SK-N-SH (cell line): ENCODE measurements around the gene OST4. TPM values are rescaled to one million over a fixed set of nuclear protein-coding genes. Genes with fewer than 3 reads are reported as not detected.
A peak's percentile ranks its signal among the peaks of the same experiment; 100 is the strongest.
"Not testable (repeated sequence)": the region's sequence is repeated elsewhere in the genome, so short reads cannot be mapped to it uniquely, and the experiment has no call there.

Source experiments
- CTCF ChIA-PET: fragments of 300-600, 350-600 bp; formaldehyde crosslinking; extraction: SDS; loops from one replicate; lab custom pipeline; 2021; lab: Yijun Ruan, JAX
- POLR2A ChIA-PET: fragments of 350-600 bp; sonication (Branson Sonifier 250); formaldehyde crosslinking; extraction: SDS; loops from one replicate; lab custom pipeline; 2020; ENCODE audit warnings: antibody characterized with exemption, inconsistent platforms; lab: Yijun Ruan, JAX
- DNase-seq: peaks from one replicate; pipeline ENCODE4 v3.0.0; 2012
- H2AFZ ChIP-seq: fragments of 200-600 bp; sonication (generic); 2 replicates; pipeline ENCODE4 v1.8.1; 2016; ENCODE audit warnings: antibody characterized with exemption, mild to moderate bottlenecking, low read depth
- H3F3A ChIP-seq: fragments of 200-600 bp; sonication (generic); replicated peaks from 2 replicates; pipeline ENCODE3; 2016; ENCODE audit warnings: antibody characterized with exemption, mild to moderate bottlenecking; ENCODE audit not compliant: insufficient read depth
- H3K27ac ChIP-seq, 2 experiments: fragments of 200-500 bp in 1 of 2; fragments of 200-600 bp in 1 of 2; sonication (Bioruptor generic) in 1 of 2; sonication (generic), shearing (Covaris generic) in 1 of 2; 2 replicates each; pipeline versions ENCODE4 v1.5.1 to v1.6.1; 2014 to 2016; ENCODE audit warnings: low read depth in 2 of 2, inconsistent platforms in 1 of 2, low read length in 1 of 2, mild to moderate bottlenecking in 1 of 2, mixed read lengths in 1 of 2
- H3K27me3 ChIP-seq: fragments of 200-600 bp; sonication (generic), shearing (Covaris generic); 2 replicates; pipeline ENCODE4 v1.6.1; 2016; ENCODE audit warnings: mixed run types; ENCODE audit not compliant: insufficient read depth
- H3K36me3 ChIP-seq, 2 experiments: fragments of 200-500 bp in 1 of 2; fragments of 200-600 bp in 1 of 2; sonication (Bioruptor generic) in 1 of 2; sonication (generic) in 1 of 2; replicated peaks in 1 of 2; 2 replicates each; pipeline versions ENCODE3 to v1.5.1; 2014 to 2016; ENCODE audit warnings: low read length in 1 of 2, mild to moderate bottlenecking in 1 of 2; ENCODE audit not compliant: insufficient read depth in 2 of 2, control insufficient read depth in 1 of 2
- H3K4me1 ChIP-seq, 2 experiments: fragments of 200-500 bp in 1 of 2; fragments of 200-600 bp in 1 of 2; sonication (Bioruptor generic) in 1 of 2; sonication (generic), shearing (Covaris generic) in 1 of 2; 2 replicates each; pipeline versions ENCODE4 v1.5.1 to v1.6.1; 2014 to 2016; ENCODE audit warnings: low read depth in 1 of 2, low read length in 1 of 2, mixed run types in 1 of 2; ENCODE audit not compliant: insufficient read depth in 2 of 2, control insufficient read depth in 1 of 2
- H3K4me2 ChIP-seq: fragments of 200-600 bp; sonication (generic), shearing (Covaris generic); 2 replicates; pipeline ENCODE4 v1.6.1; 2017; ENCODE audit warnings: mixed run types
- H3K4me3 ChIP-seq, 2 experiments: fragments of 200-500 bp in 1 of 2; fragments of 200-600 bp in 1 of 2; sonication (Bioruptor generic) in 1 of 2; sonication (generic), shearing (Covaris generic) in 1 of 2; 2 replicates each; pipeline versions ENCODE4 v1.5.1 to v1.8.1; 2014 to 2016; ENCODE audit warnings: low read depth in 2 of 2, inconsistent platforms in 1 of 2, low read length in 1 of 2, mild to moderate bottlenecking in 1 of 2, mixed read lengths in 1 of 2, moderate library complexity in 1 of 2
- H3K79me2 ChIP-seq: fragments of 200-600 bp; sonication (generic); 2 replicates; pipeline ENCODE4 v1.8.1; 2017; ENCODE audit warnings: mild to moderate bottlenecking; ENCODE audit not compliant: insufficient read depth
- H3K9ac ChIP-seq: fragments of 200-600 bp; sonication (generic); 2 replicates; pipeline ENCODE4 v1.6.1; 2017; ENCODE audit warnings: mixed run types
- H3K9me2 ChIP-seq: fragments of 200-600 bp; sonication (generic); 2 replicates; pipeline ENCODE4 v1.6.1; 2017; ENCODE audit warnings: mixed run types
- H3K9me3 ChIP-seq: fragments of 200-600 bp; sonication (generic); 2 replicates; pipeline ENCODE4 v1.6.1; 2017; ENCODE audit warnings: mixed run types, mild to moderate bottlenecking, moderate library complexity
- H4K20me1 ChIP-seq: fragments of 200-600 bp; sonication (generic); 2 replicates; pipeline ENCODE4 v1.6.1; 2017; ENCODE audit warnings: mild to moderate bottlenecking, mixed run types; ENCODE audit not compliant: insufficient read depth
- CHD2 ChIP-seq: fragments of 150-350 bp; IDR thresholded peaks from 2 replicates; pipeline ENCODE4 v1.6.1; 2018; ENCODE audit warnings: low read length; ENCODE audit not compliant: partially characterized antibody
- EP300 ChIP-seq, 2 experiments: IDR thresholded peaks; 2 replicates each; pipeline versions ENCODE4 v1.4.0 to v1.6.1; 2012; ENCODE audit warnings: borderline replicate concordance in 1 of 2, low read depth in 1 of 2, low read length in 1 of 2
- EZH2phosphoT487 ChIP-seq: fragments of 200-600 bp; sonication (generic); IDR thresholded peaks from 2 replicates; pipeline ENCODE4 v1.6.1; 2017; ENCODE audit warnings: low read depth, mixed run types, mild to moderate bottlenecking, antibody characterized with exemption, moderate library complexity, borderline replicate concordance
- GABPA ChIP-seq: IDR thresholded peaks from 2 replicates; pipeline ENCODE4 v1.4.0; 2012; ENCODE audit warnings: low read depth, mild to moderate bottlenecking
- MXI1 ChIP-seq: IDR thresholded peaks from 2 replicates; pipeline ENCODE4 v1.6.1; 2012; ENCODE audit warnings: mild to moderate bottlenecking, low read depth, low read length, improper control_type of control experiment
- NRF1 ChIP-seq: IDR thresholded peaks from 2 replicates; pipeline ENCODE4 v1.6.1; 2012; ENCODE audit warnings: low read depth, mild to moderate bottlenecking, low read length
- PBX3 ChIP-seq: IDR thresholded peaks from 2 replicates; pipeline ENCODE4; 2012
- POLR2AphosphoS5 ChIP-seq: IDR thresholded peaks from 2 replicates; pipeline ENCODE4 v1.6.1; 2012; ENCODE audit warnings: low read depth, low read length
- RAD21 ChIP-seq: IDR thresholded peaks from 2 replicates; pipeline ENCODE4 v1.6.1; 2012; ENCODE audit warnings: mild to moderate bottlenecking, low read length
- RCOR1 ChIP-seq: fragments of 150-350 bp; IDR thresholded peaks from 2 replicates; pipeline ENCODE4 v1.6.1; 2017; ENCODE audit warnings: antibody characterized with exemption, low read length
- REST ChIP-seq: IDR thresholded peaks from 2 replicates; pipeline ENCODE4 v1.6.1; 2012; ENCODE audit warnings: mild to moderate bottlenecking, low read depth, low read length, moderate library complexity
- SIN3A ChIP-seq: IDR thresholded peaks from 2 replicates; pipeline ENCODE4 v1.6.1; 2012; ENCODE audit warnings: low read depth, mild to moderate bottlenecking, low read length, moderate library complexity, borderline replicate concordance
- TAF1 ChIP-seq: IDR thresholded peaks from 2 replicates; pipeline ENCODE4 v1.6.1; 2012; ENCODE audit warnings: low read depth, mild to moderate bottlenecking, low read length, moderate library complexity, borderline replicate concordance
- TCF12 ChIP-seq: IDR thresholded peaks from 2 replicates; pipeline ENCODE4 v1.4.0; 2012
- YY1 ChIP-seq: IDR thresholded peaks from 2 replicates; pipeline ENCODE4 v1.4.0; 2012; ENCODE audit warnings: low read depth, mild to moderate bottlenecking
- WGBS: methylation state at CpG from one replicate; pipeline ENCODE4 v1.1.6; 2017; ENCODE audit warnings: low lambda C conversion rate; 5-methylcytosine and 5-hydroxymethylcytosine counted together
- polyA plus RNA-seq, 3 experiments: library from polyadenylated mRNA; depleted of rRNA; stranded (reverse); fragments of >200 nt; gene quantifications; 2 replicates each; pipeline ENCODE4 v1.2.3, GENCODE V29; 2012
- TF ChIP-seq, protein P1 (sequence below): IDR thresholded peaks from 2 replicates; pipeline ENCODE4 v1.4.0; 2012; ENCODE audit warnings: low read depth, borderline replicate concordance
- TF ChIP-seq, protein P2 (sequence below): fragments of 200-600 bp; sonication (generic); IDR thresholded peaks from 2 replicates; pipeline ENCODE4 v1.6.1; 2017; ENCODE audit warnings: antibody characterized with exemption, mild to moderate bottlenecking, moderate library complexity
- TF ChIP-seq, protein P3 (sequence below): IDR thresholded peaks from 2 replicates; pipeline ENCODE4 v1.4.0; 2012; ENCODE audit warnings: low read depth

Gene OST4
- polyA plus RNA-seq (2012; rRNA removed): 876 and 1,851 TPM in 2 replicates
- 1,232 and 1,463 TPM in 2 replicates for polyA plus RNA-seq (2012; cell fraction: cytosol; rRNA removed)
- 356 and 431 TPM in 2 replicates for polyA plus RNA-seq (2012; cell fraction: nucleus; rRNA removed)

GRCh38 chr2:27071277-27071989 is at the start of gene OST4:
OST4 (minus strand) TSS chr2:27071654.
- ChIA-PET POLR2A (interaction anchor here (0.6 to 5.7 kb wide), 11 partner anchors 8 to 1823 kb away, joined by 3 to 80 read pairs (median 14); partner anchors contain the start of genes ABHD1, AGBL5, KHK and TMEM214), CTCF (interaction anchor here (0.7 to 18.5 kb wide), 9 partner anchors 10 to 208 kb away, joined by 3 to 227 read pairs (median 4); partner anchors contain the start of genes AGBL5, EMILIN1 and KHK)
- Histone ChIP-seq H3K36me3 (peaks cover 30 to 35% of the 10 kb centered on the region in 2 experiments), H4K20me1 (peaks cover 14% of the 10 kb centered on the region), H3K27ac (peak within 1 kb of the TSS; percentile 89 to 98), H3F3A (peaks cover 9% of the 10 kb centered on the region), H3K4me3 (peak within 1 kb of the TSS; percentile 97 to 98), H3K27me3 (no peaks in the 10 kb centered on the region), H3K9ac (peak within 1 kb of the TSS; percentile 94), H3K4me2 (peak within 1 kb of the TSS; percentile 89), H3K4me1 (peaks cover 44 to 66% of the 10 kb centered on the region in 2 experiments), H3K79me2 (peaks cover 51% of the 10 kb centered on the region), H3K9me2 (no peaks in the 10 kb centered on the region), H2AFZ (peak within 1 kb of the TSS; percentile 84), H3K9me3 (no peaks in the 10 kb centered on the region)
- DNase-seq: peak; percentile 100
- 0% methylated on average over 22 of the region's 86 CpGs for WGBS
- TF ChIP-seq TCF12 (no peak), SIN3A (peak; percentile 92), RAD21 (no peak), PBX3 (no peak), TAF1 (peak; percentile 84), EP300 (IDR thresholded peaks at IDR 0.05; ENCODE audit: borderline replicate concordance in 1 of 2, low read depth in 1 of 2, low read length in 1 of 2) (peak in 1 of 2 experiments; percentile 41; a peak in 1 of 4 replicates), POLR2AphosphoS5 (peak; percentile 94), YY1 (peak; percentile 49; the same call in 1 of the 2 replicates), MXI1 (peak; percentile 81; the same call in 1 of the 2 replicates), CHD2 (peak; percentile 57), EZH2phosphoT487 (no peak), GABPA (peak; percentile 91), NRF1 (no peak), RCOR1 (0 out of 2 replicates have a peak, but pooled peaks have one; percentile 52), REST (0 out of 2 replicates have a peak, but pooled peaks have one; percentile 54)
- TF ChIP-seq, protein P1, sequence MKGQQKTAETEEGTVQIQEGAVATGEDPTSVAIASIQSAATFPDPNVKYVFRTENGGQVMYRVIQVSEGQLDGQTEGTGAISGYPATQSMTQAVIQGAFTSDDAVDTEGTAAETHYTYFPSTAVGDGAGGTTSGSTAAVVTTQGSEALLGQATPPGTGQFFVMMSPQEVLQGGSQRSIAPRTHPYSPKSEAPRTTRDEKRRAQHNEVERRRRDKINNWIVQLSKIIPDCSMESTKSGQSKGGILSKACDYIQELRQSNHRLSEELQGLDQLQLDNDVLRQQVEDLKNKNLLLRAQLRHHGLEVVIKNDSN: no peak
- TF ChIP-seq, protein P2, sequence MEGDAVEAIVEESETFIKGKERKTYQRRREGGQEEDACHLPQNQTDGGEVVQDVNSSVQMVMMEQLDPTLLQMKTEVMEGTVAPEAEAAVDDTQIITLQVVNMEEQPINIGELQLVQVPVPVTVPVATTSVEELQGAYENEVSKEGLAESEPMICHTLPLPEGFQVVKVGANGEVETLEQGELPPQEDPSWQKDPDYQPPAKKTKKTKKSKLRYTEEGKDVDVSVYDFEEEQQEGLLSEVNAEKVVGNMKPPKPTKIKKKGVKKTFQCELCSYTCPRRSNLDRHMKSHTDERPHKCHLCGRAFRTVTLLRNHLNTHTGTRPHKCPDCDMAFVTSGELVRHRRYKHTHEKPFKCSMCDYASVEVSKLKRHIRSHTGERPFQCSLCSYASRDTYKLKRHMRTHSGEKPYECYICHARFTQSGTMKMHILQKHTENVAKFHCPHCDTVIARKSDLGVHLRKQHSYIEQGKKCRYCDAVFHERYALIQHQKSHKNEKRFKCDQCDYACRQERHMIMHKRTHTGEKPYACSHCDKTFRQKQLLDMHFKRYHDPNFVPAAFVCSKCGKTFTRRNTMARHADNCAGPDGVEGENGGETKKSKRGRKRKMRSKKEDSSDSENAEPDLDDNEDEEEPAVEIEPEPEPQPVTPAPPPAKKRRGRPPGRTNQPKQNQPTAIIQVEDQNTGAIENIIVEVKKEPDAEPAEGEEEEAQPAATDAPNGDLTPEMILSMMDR: peak; percentile 8; the same call in 1 of the 2 replicates
- TF ChIP-seq, protein P3, sequence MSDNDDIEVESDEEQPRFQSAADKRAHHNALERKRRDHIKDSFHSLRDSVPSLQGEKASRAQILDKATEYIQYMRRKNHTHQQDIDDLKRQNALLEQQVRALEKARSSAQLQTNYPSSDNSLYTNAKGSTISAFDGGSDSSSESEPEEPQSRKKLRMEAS: peak; percentile 72

DNA sequence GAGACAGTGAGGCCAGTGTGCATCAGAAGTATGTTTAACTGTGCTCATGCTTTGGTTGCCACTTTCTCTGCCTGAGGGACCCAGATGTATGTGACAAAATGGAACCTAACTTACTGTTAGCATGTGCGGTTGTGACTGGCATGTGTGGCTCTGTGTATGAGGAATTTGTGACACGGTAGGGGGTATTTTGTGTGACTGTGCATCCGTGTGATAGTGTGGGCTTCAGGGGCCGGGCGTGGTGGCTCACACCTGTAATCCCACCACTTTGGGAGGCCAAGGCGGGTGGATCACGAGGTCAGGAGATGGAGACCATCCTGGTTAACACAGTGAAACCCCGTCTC is 47.8 kb upstream of the OST4 start:
- peak overlapping the region; percentile 60 to 70 for H3K4me3 ChIP-seq
- H3K4me2 ChIP-seq: peak overlapping the region; percentile 80
- 86% methylated on average over 8 of the region's 8 CpGs for WGBS
- H3K27me3 ChIP-seq, H3F3A ChIP-seq, H3K79me2 ChIP-seq, H3K36me3 ChIP-seq, H3K9me2 ChIP-seq, H3K27ac ChIP-seq, DNase-seq, H3K9me3 ChIP-seq, H4K20me1 ChIP-seq, H3K9ac ChIP-seq, POLR2A ChIA-PET: not testable (repeated sequence)
- peak overlapping the region; percentile 56; the same call in 1 of the 2 replicates for H2AFZ ChIP-seq
- CTCF ChIA-PET: interaction anchor here (0.6 to 3.6 kb wide), 6 partner anchors 11 to 72 kb away, joined by 3 to 13 read pairs (median 4); no protein-coding TSS in a partner anchor
- H3K4me1 ChIP-seq: peaks cover 0 to 21% of the 10 kb centered on the region in 2 experiments; a peak in 1 of 4 replicates
